Activated T-cell treated with anti-CD3 and anti-CD28 coated beads, Interleukin-2, amount 50 U/mL, for 24 hours (primary cell): ENCODE results near the gene NRF1.

ENCODE experiments used
- DNase-seq: peaks from one replicate; pipeline ENCODE4 v3.0.0-alpha.2; 2020
- H3K27ac Mint-ChIP-seq: 2 replicates; pipeline ENCODE4 v1.8.0; 2020; ENCODE audit warnings: mild to moderate bottlenecking, mixed read lengths
- H3K27me3 Mint-ChIP-seq: 2 replicates; pipeline ENCODE4 v1.8.0; 2020; ENCODE audit warnings: mixed read lengths
- H3K36me3 Mint-ChIP-seq: 2 replicates; pipeline ENCODE4 v1.8.0; 2020; ENCODE audit warnings: low read depth, mixed read lengths
- H3K4me1 Mint-ChIP-seq: 2 replicates; pipeline ENCODE4 v1.8.0; 2020; ENCODE audit warnings: low read depth, mixed read lengths
- H3K4me3 Mint-ChIP-seq: 2 replicates; pipeline ENCODE4 v1.8.0; 2020; ENCODE audit warnings: mild to moderate bottlenecking, moderate library complexity, mixed read lengths
- H3K9me3 Mint-ChIP-seq: 2 replicates; pipeline ENCODE4 v1.8.0; 2020; ENCODE audit warnings: mixed read lengths

NRF1 gene

DNA sequence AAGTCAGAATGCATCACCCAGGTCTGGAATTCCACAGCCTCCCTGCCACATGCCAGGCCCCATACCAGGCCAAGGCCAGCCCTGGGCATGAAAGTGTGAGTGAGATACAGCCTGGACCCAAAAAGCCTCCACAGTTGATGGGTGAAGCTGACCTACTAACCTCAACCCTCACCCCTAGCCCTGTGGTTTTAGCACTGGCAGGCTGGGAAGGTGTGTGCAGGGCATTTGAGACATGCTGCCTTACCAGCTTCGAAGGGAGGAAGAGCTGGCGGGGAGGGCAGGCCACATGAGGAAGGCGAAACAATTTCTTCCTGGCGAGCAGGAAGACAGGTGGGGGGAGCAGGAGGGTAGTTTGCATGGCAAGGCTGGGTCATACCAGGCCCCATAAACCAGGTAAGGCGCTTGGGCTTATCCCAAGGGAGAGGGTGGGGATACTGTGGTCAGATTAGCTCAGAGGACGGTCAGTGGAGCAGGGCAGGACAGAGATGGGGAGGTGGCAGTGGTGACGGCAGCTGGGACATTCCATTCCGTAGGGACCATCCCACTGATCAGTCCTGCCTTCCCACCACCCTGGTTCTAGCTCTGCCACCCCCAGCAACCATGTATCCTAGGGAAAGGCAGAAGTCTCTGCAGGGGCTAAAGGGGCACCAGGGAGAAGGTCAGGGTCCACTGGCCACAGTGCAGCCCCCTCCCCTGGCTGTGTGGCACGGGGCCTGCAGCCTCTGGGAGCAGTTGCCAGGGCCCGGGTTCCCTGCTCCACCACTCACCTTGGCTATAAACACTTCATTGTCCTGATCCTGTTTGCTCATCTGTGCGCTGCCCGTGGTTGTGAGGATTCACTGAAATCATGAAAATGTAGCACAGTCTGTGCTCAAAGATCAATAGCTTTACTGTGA is 155.8 kb downstream of the NRF1 start:
- Mint-ChIP-seq H3K27me3 (no peaks in the 10 kb centered on the region), H3K27ac (no peak overlapping the region), H3K4me3 (no peak overlapping the region), H3K9me3 (no peaks in the 10 kb centered on the region), H3K4me1 (no peaks in the 10 kb centered on the region), H3K36me3 (no peaks in the 10 kb centered on the region)
- no peak for DNase-seq

DNA sequence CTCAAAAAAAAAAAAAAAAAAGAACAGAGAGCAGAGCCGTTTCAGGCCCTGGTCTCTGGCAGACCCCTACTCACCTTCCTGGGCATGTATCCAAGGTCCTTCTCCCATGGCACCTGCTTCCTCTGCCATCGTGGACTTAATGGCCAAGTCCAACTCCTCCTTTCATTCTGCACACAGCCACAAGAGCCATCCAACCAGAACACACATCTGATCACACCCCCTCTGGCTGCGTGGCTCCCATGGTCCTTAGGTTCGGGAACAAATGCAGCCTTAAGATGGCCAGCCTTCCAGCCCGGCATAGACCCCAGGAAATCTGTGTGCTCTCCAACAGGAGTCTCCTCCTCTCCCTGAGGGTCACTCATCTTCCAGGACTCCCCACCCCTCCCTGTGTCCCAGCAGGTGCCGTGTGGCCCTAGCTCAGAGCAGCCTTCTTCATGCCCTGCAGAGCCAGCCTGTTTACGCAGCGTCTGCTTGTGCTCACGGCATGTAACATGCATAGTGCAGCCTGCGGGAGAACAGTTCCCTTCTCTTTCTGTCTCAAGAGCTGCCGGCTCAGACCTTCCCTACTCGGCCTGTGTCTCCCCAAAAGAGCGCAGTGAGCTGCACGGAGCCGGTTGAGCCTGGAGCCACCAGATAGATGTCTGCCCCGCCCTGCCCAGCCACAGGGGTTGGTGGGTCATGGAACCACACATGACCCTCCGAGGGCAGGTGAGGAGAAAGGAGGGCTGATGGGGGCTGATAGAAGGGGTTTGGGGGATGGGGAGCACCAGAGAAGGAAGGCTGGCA is 157.3 kb downstream of the NRF1 start:
- Mint-ChIP-seq H3K9me3 (no peaks in the 10 kb centered on the region), H3K27me3 (no peaks in the 10 kb centered on the region), H3K4me3 (no peak overlapping the region), H3K4me1 (no peaks in the 10 kb centered on the region), H3K27ac (no peak overlapping the region), H3K36me3 (no peaks in the 10 kb centered on the region)
- DNase-seq: no peak

DNA sequence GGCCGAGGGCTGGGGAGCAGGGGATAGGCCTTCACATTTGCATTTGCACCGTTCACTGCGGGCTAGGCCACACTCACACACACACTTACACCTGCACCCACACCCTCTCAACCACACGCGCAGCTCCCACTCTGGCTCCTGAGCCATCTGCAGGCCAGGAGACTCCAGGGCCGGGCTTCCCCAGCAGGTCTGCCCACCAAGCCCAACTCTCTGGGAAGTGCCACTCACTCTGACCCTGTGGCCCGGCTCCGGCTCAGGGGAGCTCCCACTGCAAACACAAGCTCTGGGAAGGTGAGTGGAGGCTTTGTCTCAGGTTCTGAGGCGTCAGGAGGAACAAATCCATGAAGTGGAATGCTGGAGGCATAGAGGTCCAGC is 157.9 kb downstream of the NRF1 start:
- Mint-ChIP-seq H3K4me1 (no peaks in the 10 kb centered on the region), H3K4me3 (no peak overlapping the region), H3K36me3 (no peaks in the 10 kb centered on the region), H3K27me3 (no peaks in the 10 kb centered on the region), H3K27ac (no peak overlapping the region), H3K9me3 (no peaks in the 10 kb centered on the region)
- DNase-seq: no peak

- no peaks in the 10 kb centered on the region for H3K36me3 Mint-ChIP-seq
- H3K9me3 Mint-ChIP-seq: no peaks in the 10 kb centered on the region
- H3K4me3 Mint-ChIP-seq: no peak overlapping the region
- DNase-seq: no peak
- H3K27me3 Mint-ChIP-seq: peaks cover under 1% of the 10 kb centered on the region
- no peaks in the 10 kb centered on the region for H3K4me1 Mint-ChIP-seq
- H3K27ac Mint-ChIP-seq: no peak overlapping the region
These were observed 158.6 kb downstream of the NRF1 start for GRCh38 chr7:129769866-129770808.

GRCh38 chr7:129771201-129771927 is 159.8 kb downstream of the NRF1 start:
- no peaks in the 10 kb centered on the region for H3K9me3 Mint-ChIP-seq
- peaks cover 11% of the 10 kb centered on the region for H3K27me3 Mint-ChIP-seq
- DNase-seq: no peak
- H3K4me3 Mint-ChIP-seq: no peak overlapping the region
- no peaks in the 10 kb centered on the region for H3K36me3 Mint-ChIP-seq
- H3K27ac Mint-ChIP-seq: no peak overlapping the region
- no peaks in the 10 kb centered on the region for H3K4me1 Mint-ChIP-seq

GRCh38 chr7:129771928-129772479 is 160.5 kb downstream of the NRF1 start:
- no peaks in the 10 kb centered on the region for H3K36me3 Mint-ChIP-seq
- no peak overlapping the region for H3K4me3 Mint-ChIP-seq
- no peaks in the 10 kb centered on the region for H3K9me3 Mint-ChIP-seq
- peaks cover 13% of the 10 kb centered on the region for H3K27me3 Mint-ChIP-seq
- DNase-seq: no peak
- H3K4me1 Mint-ChIP-seq: no peaks in the 10 kb centered on the region
- no peak overlapping the region for H3K27ac Mint-ChIP-seq

DNA sequence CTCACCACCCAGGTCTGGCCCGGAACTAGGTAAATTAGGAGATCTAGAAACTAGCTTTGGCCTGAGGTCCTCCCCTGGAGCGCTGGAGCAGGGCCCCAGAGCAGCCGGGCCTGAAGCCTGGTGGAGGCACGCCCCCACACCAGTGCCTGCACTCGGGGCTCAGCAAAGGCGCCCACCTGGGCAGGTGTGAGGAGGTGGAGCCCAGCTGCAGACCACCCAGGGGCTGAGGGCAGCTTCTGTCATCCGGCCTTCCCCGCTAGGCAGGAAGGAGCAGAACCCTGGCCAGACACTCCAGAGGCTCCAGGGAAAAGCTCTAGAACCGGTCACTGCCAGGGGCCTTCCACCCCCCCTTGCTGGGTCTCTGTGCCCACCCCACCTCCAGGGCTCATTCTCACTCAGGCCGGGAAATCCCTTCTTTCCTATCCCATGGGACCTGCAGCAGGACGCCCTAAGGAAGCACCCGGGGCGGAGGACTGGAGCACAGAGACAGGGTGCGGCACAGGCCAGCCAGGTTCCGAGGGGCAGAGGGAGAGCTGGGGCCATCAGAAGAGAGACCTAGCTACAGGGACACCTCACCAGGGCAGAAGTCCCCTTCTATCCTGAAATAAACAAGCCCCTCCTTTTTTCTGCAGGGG is 161.2 kb downstream of the NRF1 start:
- H3K27me3 Mint-ChIP-seq: peaks cover 20% of the 10 kb centered on the region
- no peaks in the 10 kb centered on the region for H3K9me3 Mint-ChIP-seq
- H3K4me1 Mint-ChIP-seq: no peaks in the 10 kb centered on the region
- H3K27ac Mint-ChIP-seq: no peak overlapping the region
- no peak overlapping the region for H3K4me3 Mint-ChIP-seq
- no peaks in the 10 kb centered on the region for H3K36me3 Mint-ChIP-seq
- DNase-seq: no peak

- no peak for DNase-seq
- H3K4me1 Mint-ChIP-seq: no peaks in the 10 kb centered on the region
- no peak overlapping the region for H3K27ac Mint-ChIP-seq
- H3K36me3 Mint-ChIP-seq: no peaks in the 10 kb centered on the region
- H3K9me3 Mint-ChIP-seq: no peaks in the 10 kb centered on the region
- H3K4me3 Mint-ChIP-seq: no peak overlapping the region
- peaks cover 26% of the 10 kb centered on the region for H3K27me3 Mint-ChIP-seq
These were observed 161.8 kb downstream of the NRF1 start for GRCh38 chr7:129773328-129773731.

- Mint-ChIP-seq H3K36me3 (no peaks in the 10 kb centered on the region), H3K27me3 (peaks cover 31% of the 10 kb centered on the region), H3K9me3 (no peaks in the 10 kb centered on the region), H3K4me1 (peaks cover 1% of the 10 kb centered on the region), H3K4me3 (no peak overlapping the region), H3K27ac (no peak overlapping the region)
- DNase-seq: no peak
These were observed 162.4 kb downstream of the NRF1 start for GRCh38 chr7:129773871-129774270.

GRCh38 chr7:129774359-129774758 is 162.8 kb downstream of the NRF1 start:
- Mint-ChIP-seq H3K36me3 (no peaks in the 10 kb centered on the region), H3K27me3 (peaks cover 34% of the 10 kb centered on the region), H3K4me3 (no peak overlapping the region), H3K9me3 (no peaks in the 10 kb centered on the region), H3K4me1 (peaks cover 3% of the 10 kb centered on the region), H3K27ac (no peak overlapping the region)
- no peak for DNase-seq

DNA sequence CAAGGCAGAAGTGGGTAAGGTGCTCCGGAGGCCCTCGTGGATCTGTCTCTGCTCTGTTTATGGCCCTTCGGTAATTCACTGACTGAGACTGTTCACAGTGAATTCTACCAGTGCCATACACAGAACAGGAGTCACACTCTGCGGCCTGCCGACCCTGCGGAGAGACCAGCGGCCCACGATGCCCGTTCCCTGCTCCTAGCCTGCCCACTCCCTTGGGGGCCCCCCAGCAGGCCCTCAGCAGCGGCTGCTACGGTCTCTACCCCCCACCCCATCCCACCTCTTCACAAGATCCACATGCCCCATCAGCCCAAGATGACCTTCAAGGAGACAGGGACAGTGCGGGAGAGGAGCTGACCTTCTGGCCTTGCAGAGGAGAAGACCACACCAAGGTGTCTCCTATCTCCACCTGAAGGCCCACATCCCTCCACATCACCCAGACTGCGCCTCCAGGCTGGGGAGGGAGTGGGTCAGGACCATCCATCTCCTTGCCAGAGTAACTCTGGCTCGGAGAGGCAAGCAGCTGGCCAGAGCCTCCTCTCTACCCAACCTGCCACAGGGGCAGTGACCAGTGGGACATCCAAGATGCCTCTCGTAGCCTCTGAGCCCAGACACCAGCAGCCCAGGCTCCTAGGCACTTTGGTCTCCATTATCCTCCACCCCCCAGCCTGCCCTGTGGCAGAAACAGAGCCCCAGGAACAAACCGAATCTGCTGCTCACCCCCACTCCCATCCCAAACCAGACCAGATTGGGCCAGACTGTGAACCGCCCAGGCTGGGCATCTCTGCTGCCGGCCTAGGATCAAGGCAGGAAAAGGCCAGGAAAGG is 163.6 kb downstream of the NRF1 start:
- H3K4me3 Mint-ChIP-seq: no peak overlapping the region
- no peak overlapping the region for H3K27ac Mint-ChIP-seq
- H3K4me1 Mint-ChIP-seq: peaks cover 3% of the 10 kb centered on the region
- no peaks in the 10 kb centered on the region for H3K9me3 Mint-ChIP-seq
- DNase-seq: no peak
- no peaks in the 10 kb centered on the region for H3K36me3 Mint-ChIP-seq
- H3K27me3 Mint-ChIP-seq: peaks cover 34% of the 10 kb centered on the region

DNA sequence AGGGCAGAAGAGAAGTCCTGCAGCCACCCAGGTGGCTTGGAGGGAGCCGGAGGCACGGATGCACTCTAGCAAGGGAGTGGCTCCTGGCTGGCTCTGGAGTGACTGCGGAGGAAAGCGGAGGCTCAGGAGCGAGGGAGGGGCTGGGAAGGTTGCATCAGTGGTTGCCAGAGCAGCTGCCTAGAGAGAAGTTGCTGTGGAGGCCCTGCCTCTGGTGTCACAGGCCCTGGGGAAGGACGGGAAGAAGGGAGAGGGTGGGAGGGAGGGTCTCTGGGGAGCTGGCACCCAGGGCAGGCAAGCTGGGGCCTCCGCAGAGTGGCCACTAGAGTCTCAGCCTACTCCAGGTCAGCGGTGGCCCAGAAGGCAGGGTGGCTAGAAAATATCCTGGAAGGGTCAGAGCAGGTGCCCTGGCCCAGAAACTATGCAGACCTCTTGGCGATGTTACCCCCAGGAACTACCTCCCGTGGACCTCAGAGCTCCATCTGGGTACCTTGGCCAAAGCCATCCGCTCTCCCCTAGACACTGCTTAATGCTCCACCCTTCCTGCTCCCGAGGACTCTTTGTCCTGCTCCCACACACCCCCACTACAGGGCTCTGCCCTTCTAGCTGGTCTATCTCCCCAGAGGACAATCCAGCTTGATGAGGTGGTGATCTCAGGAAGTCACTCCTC is 164.3 kb downstream of the NRF1 start:
- Mint-ChIP-seq H3K4me1 (peaks cover 4% of the 10 kb centered on the region), H3K27ac (no peak overlapping the region), H3K27me3 (peaks cover 34% of the 10 kb centered on the region), H3K4me3 (no peak overlapping the region), H3K36me3 (no peaks in the 10 kb centered on the region), H3K9me3 (no peaks in the 10 kb centered on the region)
- DNase-seq: no peak
